Endothelial cell of umbilical vein (primary cell): Measurements from ENCODE around the gene SCAF1. TPM values are rescaled to one million over a fixed set of nuclear protein-coding genes. Genes with fewer than 3 reads are reported as not detected.

Experiments
- BruUV-seq: library from RNA; stranded (reverse); fragments of 400-500 nt; replicated peaks from 2 replicates; lab custom pipeline; 2021; lab: Mats Ljungman, UMichigan
- CTCF ChIA-PET: fragments of 300-600, 350-600 bp; sonication (Branson Sonifier 250); formaldehyde crosslinking; loops from one replicate; lab custom pipeline; 2021; ENCODE audit warnings: antibody characterized with exemption, inconsistent platforms; lab: Charles Lee
- POLR2A ChIA-PET: fragments of 300-600, 350-600 bp; sonication (Branson Sonifier 250); formaldehyde crosslinking; loops from one replicate; lab custom pipeline; 2021; ENCODE audit warnings: antibody characterized with exemption, inconsistent platforms; lab: Charles Lee
- DNase-seq: peaks from one replicate; pipeline ENCODE4 v3.0.0-alpha.2; 2011; ENCODE audit warnings: low read depth, low spot score
- FAIRE-seq: peaks from 2 replicates; lab custom pipeline; 2011; peaks lifted over from hg19 to GRCh38; lab: Jason Lieb, UNC
- H2AFZ ChIP-seq: 2 replicates; pipeline ENCODE4 v1.6.0; 2012; ENCODE audit warnings: low read depth, low read length, control low read depth, inconsistent platforms
- H3K27ac ChIP-seq: 2 replicates; pipeline ENCODE4 v1.5.1; 2011; ENCODE audit warnings: low read depth, mild to moderate bottlenecking, control low read depth, low read length, moderate library complexity; ENCODE audit not compliant: insufficient read depth
- H3K27me3 ChIP-seq, 2 experiments: 2 replicates each; pipeline versions ENCODE4 v1.6.0 to v1.6.1; 2011; ENCODE audit warnings: low read length in 2 of 2, mixed read lengths in 1 of 2; ENCODE audit not compliant: control insufficient read depth in 2 of 2, insufficient read depth in 2 of 2
- H3K36me3 ChIP-seq, 2 experiments: 2 replicates in 1 of 2; 3 replicates in 1 of 2; pipeline ENCODE4 v1.5.1; 2011; ENCODE audit warnings: low read length in 2 of 2, mild to moderate bottlenecking in 1 of 2, moderate library complexity in 1 of 2; ENCODE audit not compliant: control insufficient read depth in 2 of 2, insufficient read depth in 2 of 2; ENCODE audit errors: extremely low read depth in 1 of 2
- H3K4me1 ChIP-seq: 3 replicates; pipeline ENCODE4 v1.5.1; 2011; ENCODE audit warnings: mild to moderate bottlenecking, low read length; ENCODE audit not compliant: control insufficient read depth, insufficient read depth; ENCODE audit errors: extremely low read depth
- H3K4me2 ChIP-seq: 2 replicates; pipeline ENCODE4 v1.6.1; 2011; ENCODE audit warnings: low read length, control low read depth, mixed read lengths; ENCODE audit not compliant: insufficient read depth
- H3K4me3 ChIP-seq, 3 experiments: fragments of 200-600 bp in 1 of 3; sonication (generic), shearing (Covaris generic) in 1 of 3; replicated peaks in 1 of 3; 2 replicates each; pipeline ENCODE4 v1.5.1; 2011 to 2016; ENCODE audit warnings: control low read depth in 3 of 3, low read length in 3 of 3, mild to moderate bottlenecking in 2 of 3, inconsistent platforms in 1 of 3, low read depth in 1 of 3, moderate library complexity in 1 of 3; ENCODE audit not compliant: insufficient read depth in 1 of 3
- H3K79me2 ChIP-seq: 2 replicates; pipeline ENCODE4 v1.6.0; 2012; ENCODE audit warnings: low read length, inconsistent platforms; ENCODE audit not compliant: control insufficient read depth, insufficient read depth
- H3K9ac ChIP-seq: replicated peaks from 2 replicates; pipeline ENCODE3; 2011; ENCODE audit warnings: low read length, control low read depth; ENCODE audit not compliant: insufficient read depth; ENCODE audit errors: extremely low read depth
- H3K9me1 ChIP-seq: replicated peaks from 3 replicates; pipeline ENCODE4 v1.6.0; 2011; ENCODE audit warnings: mild to moderate bottlenecking, low read length; ENCODE audit not compliant: control insufficient read depth, insufficient read depth; ENCODE audit errors: extremely low read depth
- H3K9me3 ChIP-seq: replicated peaks from 2 replicates; pipeline ENCODE4 v1.5.1; 2012; ENCODE audit warnings: low read length, inconsistent platforms; ENCODE audit not compliant: control insufficient read depth, insufficient read depth
- H4K20me1 ChIP-seq: replicated peaks from 2 replicates; pipeline ENCODE3; 2011; ENCODE audit warnings: mild to moderate bottlenecking, low read length; ENCODE audit not compliant: control insufficient read depth, insufficient read depth; ENCODE audit errors: extremely low read depth
- CTCF ChIP-seq, 2 donors: IDR thresholded peaks; 1 replicate in 1 of 2; 2 replicates in 1 of 2; pipeline ENCODE4 v1.5.1; 2011; ENCODE audit warnings: low read length in 2 of 2, mild to moderate bottlenecking in 2 of 2, moderate library complexity in 2 of 2, control low read depth in 1 of 2, inconsistent platforms in 1 of 2, low read depth in 1 of 2; ENCODE audit not compliant: insufficient read depth in 1 of 2; ENCODE audit errors: extremely low read depth in 1 of 2
- EZH2 ChIP-seq: IDR thresholded peaks from 2 replicates; pipeline ENCODE4 v1.6.1; 2012; ENCODE audit warnings: borderline replicate concordance, low read depth, mild to moderate bottlenecking, moderate library complexity, low read length, inconsistent platforms; ENCODE audit not compliant: severe bottlenecking
- FOS ChIP-seq: IDR thresholded peaks from 2 replicates; pipeline ENCODE4 v1.6.1; 2011; ENCODE audit warnings: mild to moderate bottlenecking, low read length, moderate library complexity, borderline replicate concordance; ENCODE audit not compliant: insufficient read depth
- GATA2 ChIP-seq: IDR thresholded peaks from 2 replicates; pipeline ENCODE4 v1.7.0; 2011; ENCODE audit warnings: low read depth, mild to moderate bottlenecking, moderate library complexity, mixed read lengths, low read length; ENCODE audit not compliant: insufficient read length, insufficient read depth
- JUN ChIP-seq: IDR thresholded peaks from 2 replicates; pipeline ENCODE4 v1.6.1; 2011; ENCODE audit warnings: borderline replicate concordance, low read depth; ENCODE audit not compliant: insufficient read length, insufficient read depth
- MAX ChIP-seq: IDR thresholded peaks from 2 replicates; pipeline ENCODE4 v1.6.1; 2011; ENCODE audit not compliant: insufficient read depth, insufficient read length
- MYC ChIP-seq: IDR thresholded peaks from one replicate; pipeline ENCODE4 v1.6.1; 2011; ENCODE audit warnings: mild to moderate bottlenecking, low read depth, low read length
- POLR2A ChIP-seq: IDR thresholded peaks from 2 replicates; pipeline ENCODE4 v1.6.1; 2012; ENCODE audit warnings: low read depth, mild to moderate bottlenecking, control low read depth, low read length
- POLR2AphosphoS5 ChIP-seq: IDR thresholded peaks from 2 replicates; pipeline ENCODE4 v1.6.1; 2012; ENCODE audit warnings: low read depth, mild to moderate bottlenecking, control low read depth, low read length, moderate library complexity; ENCODE audit not compliant: insufficient read depth
- dilution Hi-C: fragments of 300-500 bp; cut with MboI; formaldehyde crosslinking; loops from one replicate; pipeline ENCODE4 v1.15.0; 2019; ENCODE audit warnings: low sequenced_read_pairs; ENCODE audit not compliant: extremely low pct_ligation_motif_present
- intact Hi-C: fragments of 100-400 bp; cut with micrococcal nuclease; formaldehyde crosslinking; loops from one replicate; pipeline ENCODE4 v1.10.0; 2022
- polyA plus RNA-seq, 4 experiments: library from polyadenylated mRNA; depleted of rRNA in 3 of 4; stranded (reverse) in 3 of 4; unstranded in 1 of 4; fragments of >200 nt; gene quantifications; 2 replicates each; pipeline versions ENCODE4 v1.2.1 to v1.2.3, GENCODE V29; 2011 to 2012; ENCODE audit warnings: missing spikeins in 1 of 4
- total RNA-seq: library from RNA; stranded (reverse); gene quantifications from 2 replicates; pipeline ENCODE4 v1.2.3, GENCODE V29; 2021

The SCAF1 gene
- total and polyA plus RNA-seq, 2 donors (not counting 3 experiments of a cell fraction or from before 2014, with no cell fraction given): 13.3 to 75.8 TPM

- Histone ChIP-seq H3K27me3 (no peaks in the 10 kb centered on the region), H3K4me2 (peak overlapping the region; percentile 88), H3K27ac (peak overlapping the region; percentile 35), H2AFZ (peak overlapping the region; percentile 53), H3K9me3 (no peaks in the 10 kb centered on the region), H3K36me3 (peaks cover 0 to 19% of the 10 kb centered on the region in 2 experiments), H3K9ac (peak overlapping the region; percentile 41), H4K20me1 (no peaks in the 10 kb centered on the region), H3K4me3 (peak overlapping the region; percentile 42 to 88 (median 67)), H3K79me2 (peaks cover 17% of the 10 kb centered on the region), H3K4me1 (peaks cover 8% of the 10 kb centered on the region), H3K9me1 (no peaks in the 10 kb centered on the region)
- dilution Hi-C loops (no loop called here), intact Hi-C loops (no loop called here)
- POLR2A ChIA-PET: interaction anchor here (0.8 kb wide), 1 partner anchor 24 kb away, joined by 3 read pairs; the partner anchor contains the start of gene SCAF1
- FAIRE-seq (no peak), DNase-seq (no peak)
- BruUV-seq: TSS peak; percentile 29
- CTCF ChIA-PET: interaction anchor here (2.2 kb wide), 2 partner anchors 10 to 23 kb away, joined by 9 to 15 read pairs; partner anchors contain the start of genes PRMT1 and SCAF1
- TF ChIP-seq MAX (no peak), MYC (no peak), POLR2A (no peak), FOS (no peak), GATA2 (no peak), EZH2 (no peak), POLR2AphosphoS5 (no peak), CTCF (IDR thresholded peaks at IDR 0.05; ENCODE audit: extremely low read depth in 1 of 2, insufficient read depth in 1 of 2, low read depth in 1 of 2, low read length in 2 of 2) (no peak), JUN (no peak)
Observed at GRCh38 chr19:49666120-49666444, 24.1 kb downstream of the SCAF1 start.
